ENCODE data around the gene AZIN2.

- TF ChIP-seq CTCF (IDR thresholded peaks at IDR 0.05) (no peak), POLR2A (IDR thresholded peaks at IDR 0.05) (no peak)
Observed at GRCh38 chr1:33162141-33162540, 81.2 kb downstream of the AZIN2 start.

Measured in right lobe of liver (tissue), 4 donors.